ENCODE data around the gene PLLP.

PLLP gene

GRCh38 chr16:57258226-57258909 lies 26.1 kb downstream of the PLLP start:
- Histone ChIP-seq H3K36me3 (ENCODE audit: insufficient read depth) (no peaks in the 10 kb centered on the region), H3K27me3 (ENCODE audit: insufficient read depth, low read depth) (no peaks in the 10 kb centered on the region), H3K4me1 (ENCODE audit: low read depth, poor library complexity, severe bottlenecking) (no peaks in the 10 kb centered on the region), H3K9ac (no peak overlapping the region), H4K20me1 (ENCODE audit: insufficient read depth) (no peaks in the 10 kb centered on the region), H3K4me3 (IDR thresholded peaks at IDR 0.05; ENCODE audit: insufficient read depth, low read depth, low read length) (no peak overlapping the region), H2AFZ (ENCODE audit: low read depth) (no peak overlapping the region), H3K27ac (no peak overlapping the region), H3K4me2 (no peak overlapping the region), H3K79me2 (ENCODE audit: insufficient read depth, low read depth) (no peaks in the 10 kb centered on the region)
- TF ChIP-seq, protein P1, sequence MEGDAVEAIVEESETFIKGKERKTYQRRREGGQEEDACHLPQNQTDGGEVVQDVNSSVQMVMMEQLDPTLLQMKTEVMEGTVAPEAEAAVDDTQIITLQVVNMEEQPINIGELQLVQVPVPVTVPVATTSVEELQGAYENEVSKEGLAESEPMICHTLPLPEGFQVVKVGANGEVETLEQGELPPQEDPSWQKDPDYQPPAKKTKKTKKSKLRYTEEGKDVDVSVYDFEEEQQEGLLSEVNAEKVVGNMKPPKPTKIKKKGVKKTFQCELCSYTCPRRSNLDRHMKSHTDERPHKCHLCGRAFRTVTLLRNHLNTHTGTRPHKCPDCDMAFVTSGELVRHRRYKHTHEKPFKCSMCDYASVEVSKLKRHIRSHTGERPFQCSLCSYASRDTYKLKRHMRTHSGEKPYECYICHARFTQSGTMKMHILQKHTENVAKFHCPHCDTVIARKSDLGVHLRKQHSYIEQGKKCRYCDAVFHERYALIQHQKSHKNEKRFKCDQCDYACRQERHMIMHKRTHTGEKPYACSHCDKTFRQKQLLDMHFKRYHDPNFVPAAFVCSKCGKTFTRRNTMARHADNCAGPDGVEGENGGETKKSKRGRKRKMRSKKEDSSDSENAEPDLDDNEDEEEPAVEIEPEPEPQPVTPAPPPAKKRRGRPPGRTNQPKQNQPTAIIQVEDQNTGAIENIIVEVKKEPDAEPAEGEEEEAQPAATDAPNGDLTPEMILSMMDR (conservative IDR thresholded peaks at IDR 0.05; ENCODE audit: low read depth, low read length), result no peak

- H3K4me2 ChIP-seq, result no peak overlapping the region
- H3K27me3 ChIP-seq (ENCODE audit: insufficient read depth, low read depth), result no peaks in the 10 kb centered on the region
- H3K36me3 ChIP-seq (ENCODE audit: insufficient read depth), result no peaks in the 10 kb centered on the region
- no peaks in the 10 kb centered on the region for H3K4me1 ChIP-seq (ENCODE audit: low read depth, poor library complexity, severe bottlenecking)
- no peaks in the 10 kb centered on the region for H3K79me2 ChIP-seq (ENCODE audit: insufficient read depth, low read depth)
- no peak overlapping the region for H2AFZ ChIP-seq (ENCODE audit: low read depth)
- H4K20me1 ChIP-seq (ENCODE audit: insufficient read depth), result no peaks in the 10 kb centered on the region
- no peak overlapping the region for H3K4me3 ChIP-seq (IDR thresholded peaks at IDR 0.05; ENCODE audit: insufficient read depth, low read depth, low read length)
- no peak overlapping the region for H3K27ac ChIP-seq
- no peak overlapping the region for H3K9ac ChIP-seq
- TF ChIP-seq, protein P1 (conservative IDR thresholded peaks at IDR 0.05; ENCODE audit: low read depth, low read length), result no peak
Measured at GRCh38 chr16:57257455-57258070, 26.9 kb downstream of the PLLP start.

GRCh38 chr16:57256601-57257395 lies 27.7 kb downstream of the PLLP start:
- no peaks in the 10 kb centered on the region for H4K20me1 ChIP-seq (ENCODE audit: insufficient read depth)
- no peak overlapping the region for H3K4me2 ChIP-seq
- H3K27me3 ChIP-seq (ENCODE audit: insufficient read depth, low read depth), result no peaks in the 10 kb centered on the region
- no peak overlapping the region for H2AFZ ChIP-seq (ENCODE audit: low read depth)
- TF ChIP-seq, protein P1 (conservative IDR thresholded peaks at IDR 0.05; ENCODE audit: low read depth, low read length), result no peak
- no peaks in the 10 kb centered on the region for H3K79me2 ChIP-seq (ENCODE audit: insufficient read depth, low read depth)
- no peak overlapping the region for H3K27ac ChIP-seq
- no peaks in the 10 kb centered on the region for H3K4me1 ChIP-seq (ENCODE audit: low read depth, poor library complexity, severe bottlenecking)
- no peak overlapping the region for H3K9ac ChIP-seq
- no peak overlapping the region for H3K4me3 ChIP-seq (IDR thresholded peaks at IDR 0.05; ENCODE audit: insufficient read depth, low read depth, low read length)
- no peaks in the 10 kb centered on the region for H3K36me3 ChIP-seq (ENCODE audit: insufficient read depth)

- Histone ChIP-seq H3K79me2 (ENCODE audit: insufficient read depth, low read depth) (no peaks in the 10 kb centered on the region), H3K4me3 (IDR thresholded peaks at IDR 0.05; ENCODE audit: insufficient read depth, low read depth, low read length) (no peak overlapping the region), H2AFZ (ENCODE audit: low read depth) (no peak overlapping the region), H3K36me3 (ENCODE audit: insufficient read depth) (no peaks in the 10 kb centered on the region), H3K9ac (no peak overlapping the region), H3K27ac (no peak overlapping the region), H3K4me1 (ENCODE audit: low read depth, poor library complexity, severe bottlenecking) (no peaks in the 10 kb centered on the region), H3K4me2 (no peak overlapping the region), H3K27me3 (ENCODE audit: insufficient read depth, low read depth) (no peaks in the 10 kb centered on the region), H4K20me1 (ENCODE audit: insufficient read depth) (no peaks in the 10 kb centered on the region)
- TF ChIP-seq, protein P1 (conservative IDR thresholded peaks at IDR 0.05; ENCODE audit: low read depth, low read length), result no peak
Measured at GRCh38 chr16:57255686-57256415, 28.6 kb downstream of the PLLP start.

All from KMS-11 (cell line).